ENCODE results near the gene KIDINS220. TPM values are rescaled to one million over a fixed set of nuclear protein-coding genes. Genes with fewer than 3 reads are reported as not detected.

The KIDINS220 gene
- total RNA-seq, 1 experiment from 2014 or later, result 20.1 TPM

DNA sequence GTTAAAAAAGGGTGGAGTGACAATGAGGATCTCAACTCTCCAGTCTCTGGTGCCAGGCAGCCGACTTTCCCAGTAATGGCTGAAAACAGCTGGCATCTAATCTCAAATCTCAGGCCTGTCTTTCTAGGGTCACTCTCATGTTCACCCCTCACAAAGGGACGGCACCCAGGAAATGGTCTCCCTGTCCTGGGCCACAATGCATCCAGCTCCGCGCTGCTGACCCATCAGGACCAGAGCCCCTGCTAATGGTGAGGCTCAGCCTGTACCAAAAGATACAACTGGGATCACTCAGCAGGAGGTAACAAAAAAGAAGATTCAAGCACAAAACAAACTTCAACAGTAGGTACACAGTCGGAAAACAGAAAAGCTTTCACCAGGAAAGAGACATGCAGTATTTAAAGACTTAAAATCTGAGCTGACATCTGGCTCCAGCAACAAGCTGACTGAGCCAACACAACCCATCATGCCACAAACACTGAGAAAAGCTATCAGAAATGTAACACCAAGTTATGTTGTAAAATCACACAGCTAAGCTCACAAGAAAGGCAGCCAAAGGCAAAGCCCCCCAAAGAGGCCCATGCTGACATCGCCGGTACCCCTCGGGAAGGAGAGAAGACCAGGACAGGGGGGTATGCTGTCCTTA, 13.6 kb upstream of the KIDINS220 start (continued):
- no peak for TF ChIP-seq CEBPB (IDR thresholded peaks at IDR 0.05; ENCODE audit: low read depth)
- no peak for TF ChIP-seq TCF7L2 (IDR thresholded peaks at IDR 0.05; ENCODE audit: borderline replicate concordance, extremely low read depth, insufficient read depth, insufficient read length)
- TF ChIP-seq SP1 (IDR thresholded peaks at IDR 0.05; ENCODE audit: low read depth), result no peak

- Histone ChIP-seq H3K36me3 (ENCODE audit: control insufficient read depth in 1 of 2, insufficient read depth in 2 of 2, low read length in 2 of 2) (no peaks in the 10 kb centered on the region), H3K27ac (ENCODE audit: low read depth, low read length) (no peak overlapping the region), H3K4me3 (replicated peaks in 1 of 2; ENCODE audit: low read depth in 1 of 2, low read length in 2 of 2) (no peak overlapping the region), H4K20me1 (ENCODE audit: insufficient read depth) (no peaks in the 10 kb centered on the region), H3K9ac (ENCODE audit: low read length) (no peak overlapping the region), H3K4me1 (ENCODE audit: control insufficient read depth in 1 of 2, insufficient read depth in 2 of 2, low read length in 2 of 2) (0 out of 4 replicates have a peak, but pooled peaks cover 0 to 4% of the 10 kb centered on the region in 2 experiments), H3K9me3 (ENCODE audit: control insufficient read depth in 1 of 2, insufficient read depth in 1 of 2, low read depth in 1 of 2, low read length in 2 of 2) (no peaks in the 10 kb centered on the region), H3K27me3 (ENCODE audit: insufficient read depth, low read length) (no peaks in the 10 kb centered on the region), H3K9me2 (ENCODE audit: insufficient read depth) (no peaks in the 10 kb centered on the region), H2AFZ (ENCODE audit: low read depth, low read length, poor library complexity, severe bottlenecking) (no peak overlapping the region), H3K79me2 (ENCODE audit: insufficient read depth, low read length) (no peaks in the 10 kb centered on the region), H3K4me2 (ENCODE audit: low read length) (no peak overlapping the region)
- ATAC-seq (no peak), DNase-seq (ENCODE audit: low read depth, low spot score) (no peak)
- intact Hi-C loops (cut with micrococcal nuclease), result no loop called here
- TF ChIP-seq MAX (IDR thresholded peaks at IDR 0.05), result no peak
- TF ChIP-seq ELF1 (IDR thresholded peaks at IDR 0.05; ENCODE audit: borderline replicate concordance, low read depth), result no peak
- no peak for TF ChIP-seq CEBPB (IDR thresholded peaks at IDR 0.05; ENCODE audit: low read depth)
- TF ChIP-seq ZFX (IDR thresholded peaks at IDR 0.05), result no peak
- TF ChIP-seq EGR1 (IDR thresholded peaks at IDR 0.05; ENCODE audit: low read depth), result no peak
- RAD21 ChIA-PET (ENCODE audit: low non-redundant PET in 1 of 2, low total read pairs in 2 of 2, uncharacterized antibody in 2 of 2, unreplicated experiment in 2 of 2), result no interaction called here
- no TSS peak for BruUV-seq (replicated peaks)
- POLR2A ChIA-PET, result no interaction called here
- CTCF ChIA-PET, result no interaction called here
These were observed 11.9 kb upstream of the KIDINS220 start for GRCh38 chr2:8849327-8849726.
